GM13976 (cell line): ENCODE data around the gene C9orf50.

Experiments used
- DNase-seq: peaks from one replicate; pipeline ENCODE4 v3.0.0; 2012; ENCODE audit warnings: low spot score
- CTCF ChIP-seq: IDR thresholded peaks from 2 replicates; pipeline ENCODE4 v1.5.1; 2012; ENCODE audit warnings: borderline replicate concordance, mild to moderate bottlenecking; ENCODE audit not compliant: insufficient read depth; ENCODE audit errors: extremely low read depth, missing control alignments, control extremely low read depth
- in situ Hi-C: fragments of 300-500 bp; cut with MboI; formaldehyde crosslinking; loops from one replicate; pipeline ENCODE4 v1.12.0; 2022; ENCODE audit warnings: low sequenced_read_pairs, mixed read lengths, inconsistent platforms; ENCODE audit not compliant: unreplicated experiment

Gene C9orf50

GRCh38 chr9:129579294-129579693 lies 41.6 kb downstream of the C9orf50 start:
- TF ChIP-seq CTCF = no peak
- in situ Hi-C loops = no loop called here
- DNase-seq = no peak

- no peak for DNase-seq
- TF ChIP-seq CTCF = no peak
- in situ Hi-C loops = no loop called here
Measured at GRCh38 chr9:129576546-129577543, 44.1 kb downstream of the C9orf50 start.

- no peak for TF ChIP-seq CTCF
- no peak for DNase-seq
- in situ Hi-C loops = no loop called here
Measured at GRCh38 chr9:129575818-129576217, 45.1 kb downstream of the C9orf50 start.

GRCh38 chr9:129574911-129575585 lies 45.9 kb downstream of the C9orf50 start:
- no peak for DNase-seq
- in situ Hi-C loops = no loop called here
- no peak for TF ChIP-seq CTCF

GRCh38 chr9:129573977-129574376 lies 46.9 kb downstream of the C9orf50 start:
- no peak for DNase-seq
- in situ Hi-C loops = no loop called here
- TF ChIP-seq CTCF = no peak

- in situ Hi-C loops = no loop called here
- DNase-seq = no peak
- TF ChIP-seq CTCF = no peak
Measured at GRCh38 chr9:129572517-129572916, 48.4 kb downstream of the C9orf50 start.
